WI38 (cell line): Measurements from ENCODE around the gene WDR55.
A peak's percentile ranks its signal among the peaks of the same experiment; 100 is the strongest.
"Not testable (repeated sequence)": the region's sequence is repeated elsewhere in the genome, so short reads cannot be mapped to it uniquely, and the experiment has no call there.

Experiments used
- H3K4me3 ChIP-seq: 2 replicates; pipeline ENCODE4 v1.5.1; 2011; ENCODE audit warnings: low read depth, mild to moderate bottlenecking, control low read depth, low read length
- TF ChIP-seq, protein P1 (sequence below): IDR thresholded peaks from 2 replicates; pipeline ENCODE4 v1.5.1; 2012; ENCODE audit warnings: low read depth, mild to moderate bottlenecking, control low read depth, low read length

The WDR55 gene

DNA sequence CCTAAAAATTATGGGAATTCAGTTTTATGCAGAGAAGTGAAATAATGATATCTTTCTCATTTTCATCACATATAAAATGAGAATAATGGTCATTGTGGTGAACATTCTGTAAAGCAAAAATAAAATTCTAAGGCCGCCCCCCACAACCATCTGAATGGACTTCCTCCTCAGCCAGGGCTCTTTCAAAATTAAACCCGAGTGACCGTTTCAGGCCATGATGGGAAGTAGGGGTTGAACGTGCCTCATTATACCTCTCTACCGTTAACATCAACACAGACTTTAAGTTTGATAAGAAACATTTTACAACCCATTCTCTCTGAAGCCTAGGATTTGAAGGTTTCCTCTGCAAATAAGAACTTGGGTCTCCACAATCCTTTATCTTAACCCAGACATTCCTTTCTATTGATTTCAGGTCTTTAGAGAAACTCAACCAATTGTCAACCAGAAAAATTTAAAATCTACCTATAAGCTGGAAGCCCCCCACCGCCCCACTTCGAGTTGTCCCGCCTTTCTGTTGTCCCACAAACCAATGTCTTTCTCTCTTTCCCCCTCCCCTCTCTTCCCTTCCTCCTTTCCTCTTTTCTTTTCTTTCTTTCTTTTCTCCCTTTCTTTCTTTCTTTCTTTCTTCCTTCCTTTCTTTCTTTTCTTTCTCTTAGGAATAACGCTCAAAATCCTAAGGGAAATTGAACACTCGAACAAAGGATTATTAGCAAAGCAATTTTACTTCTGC lies 27.2 kb upstream of the WDR55 start:
- no peak overlapping the region for H3K4me3 ChIP-seq
- TF ChIP-seq, protein P1, sequence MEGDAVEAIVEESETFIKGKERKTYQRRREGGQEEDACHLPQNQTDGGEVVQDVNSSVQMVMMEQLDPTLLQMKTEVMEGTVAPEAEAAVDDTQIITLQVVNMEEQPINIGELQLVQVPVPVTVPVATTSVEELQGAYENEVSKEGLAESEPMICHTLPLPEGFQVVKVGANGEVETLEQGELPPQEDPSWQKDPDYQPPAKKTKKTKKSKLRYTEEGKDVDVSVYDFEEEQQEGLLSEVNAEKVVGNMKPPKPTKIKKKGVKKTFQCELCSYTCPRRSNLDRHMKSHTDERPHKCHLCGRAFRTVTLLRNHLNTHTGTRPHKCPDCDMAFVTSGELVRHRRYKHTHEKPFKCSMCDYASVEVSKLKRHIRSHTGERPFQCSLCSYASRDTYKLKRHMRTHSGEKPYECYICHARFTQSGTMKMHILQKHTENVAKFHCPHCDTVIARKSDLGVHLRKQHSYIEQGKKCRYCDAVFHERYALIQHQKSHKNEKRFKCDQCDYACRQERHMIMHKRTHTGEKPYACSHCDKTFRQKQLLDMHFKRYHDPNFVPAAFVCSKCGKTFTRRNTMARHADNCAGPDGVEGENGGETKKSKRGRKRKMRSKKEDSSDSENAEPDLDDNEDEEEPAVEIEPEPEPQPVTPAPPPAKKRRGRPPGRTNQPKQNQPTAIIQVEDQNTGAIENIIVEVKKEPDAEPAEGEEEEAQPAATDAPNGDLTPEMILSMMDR = no peak

DNA sequence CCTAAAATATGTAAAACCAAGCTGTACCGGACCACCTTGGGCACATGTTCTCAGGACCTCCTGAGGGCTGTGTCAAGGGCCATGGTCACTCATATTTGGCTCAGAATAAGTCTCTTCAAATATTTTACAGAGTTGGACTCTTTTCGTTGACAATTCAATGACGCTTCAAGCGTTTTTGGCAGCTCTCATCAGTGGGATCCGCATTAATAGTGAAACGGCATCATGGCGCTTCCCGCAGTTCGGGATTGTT lies 25.9 kb upstream of the WDR55 start:
- H3K4me3 ChIP-seq = peak overlapping the region; percentile 81

DNA sequence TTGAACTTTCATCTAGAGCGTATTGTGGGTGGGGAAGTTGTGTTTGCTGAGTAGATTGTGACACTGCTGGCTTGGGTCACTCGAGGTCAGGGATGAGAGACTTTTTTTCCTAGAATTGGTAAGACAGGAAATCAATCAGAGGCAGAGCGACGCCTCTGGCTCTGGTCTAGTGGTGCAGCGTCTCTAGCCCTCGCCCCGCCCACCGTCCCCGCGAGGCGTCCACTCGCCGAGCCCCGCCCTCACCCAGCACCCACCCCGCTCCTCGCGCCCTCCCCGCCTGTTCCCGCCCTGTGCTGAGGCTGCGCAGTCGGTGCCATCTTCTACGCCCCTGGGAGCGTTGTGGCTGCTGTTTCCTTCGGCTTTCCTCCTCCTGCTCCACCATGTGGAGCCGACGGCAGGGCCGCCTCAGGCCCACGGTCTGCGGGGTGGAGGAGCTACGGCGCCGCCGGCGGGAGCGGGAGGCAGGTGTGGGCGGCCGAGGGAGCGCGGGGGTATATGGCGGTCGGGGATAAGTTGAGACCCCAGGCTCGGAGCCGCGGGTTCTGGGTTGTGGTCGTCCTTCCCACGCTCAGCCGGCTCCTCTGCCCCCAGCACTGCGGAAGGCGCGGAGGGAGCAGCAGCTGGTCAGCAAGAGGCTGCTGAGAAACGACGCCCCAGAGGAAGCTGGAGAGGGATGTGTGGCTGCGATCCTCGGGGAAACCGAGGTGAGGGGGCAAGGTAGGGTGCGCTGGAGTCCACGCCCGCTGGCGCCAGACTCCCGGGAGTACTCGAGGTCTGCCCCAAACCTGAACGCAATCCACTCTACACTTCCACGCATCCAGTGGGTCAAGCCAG lies 25.3 kb upstream of the WDR55 start, which contains the start of gene TMCO6:
TMCO6 (plus strand) TSS at position 304 of the 834 bp plus-strand sequence; CDS start at position 381, 77 bp downstream.
- H3K4me3 ChIP-seq = peak within 1 kb of the TSS; percentile 81

DNA sequence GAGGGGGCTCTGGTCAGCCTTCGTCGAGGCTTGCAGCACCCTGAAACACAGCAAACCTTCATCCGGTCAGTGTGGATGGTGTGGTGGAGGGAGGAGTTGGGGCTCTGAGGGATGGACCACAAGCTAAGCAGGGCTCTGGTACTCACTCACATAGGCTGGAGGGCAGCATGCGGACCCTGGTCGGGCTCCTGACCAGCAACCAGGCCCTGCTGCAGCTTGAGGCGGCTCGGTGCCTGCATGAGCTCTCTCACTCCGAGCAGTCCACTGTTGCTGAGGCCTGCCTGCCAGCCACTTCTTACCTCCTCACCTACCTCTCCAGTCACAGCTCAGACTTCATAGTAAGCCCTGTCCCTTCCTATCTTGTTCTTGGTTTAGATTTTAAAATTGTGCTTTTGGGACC lies 23.0 kb upstream of the WDR55 start:
- H3K4me3 ChIP-seq = no peak overlapping the region
- TF ChIP-seq, protein P1 = no peak

More for the DNA sequence above, 25.3 kb upstream of the WDR55 start, which contains the start of gene TMCO6:
- TF ChIP-seq, protein P1 = peak; percentile 40; the same call in 1 of the 2 replicates

DNA sequence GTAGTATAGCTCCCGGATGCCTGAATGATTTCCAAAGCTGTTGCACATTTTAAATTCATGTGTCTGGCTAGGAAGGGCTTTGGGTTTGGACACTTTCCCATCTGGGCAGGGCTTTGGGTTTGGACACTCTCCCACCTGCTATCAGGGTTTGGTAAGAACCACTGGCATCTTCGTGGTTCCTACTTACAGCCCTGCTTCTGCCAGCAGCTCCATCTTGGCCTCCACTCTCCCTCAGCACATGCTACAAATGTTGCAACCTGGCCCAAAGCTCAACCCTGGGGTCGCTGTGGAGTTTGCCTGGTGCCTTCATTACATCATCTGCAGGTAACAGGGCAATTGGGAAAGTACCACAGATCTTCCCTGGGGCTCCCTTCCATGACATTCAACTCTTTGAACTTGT lies 22.0 kb upstream of the WDR55 start:
- TF ChIP-seq, protein P1 = no peak
- H3K4me3 ChIP-seq = no peak overlapping the region

DNA sequence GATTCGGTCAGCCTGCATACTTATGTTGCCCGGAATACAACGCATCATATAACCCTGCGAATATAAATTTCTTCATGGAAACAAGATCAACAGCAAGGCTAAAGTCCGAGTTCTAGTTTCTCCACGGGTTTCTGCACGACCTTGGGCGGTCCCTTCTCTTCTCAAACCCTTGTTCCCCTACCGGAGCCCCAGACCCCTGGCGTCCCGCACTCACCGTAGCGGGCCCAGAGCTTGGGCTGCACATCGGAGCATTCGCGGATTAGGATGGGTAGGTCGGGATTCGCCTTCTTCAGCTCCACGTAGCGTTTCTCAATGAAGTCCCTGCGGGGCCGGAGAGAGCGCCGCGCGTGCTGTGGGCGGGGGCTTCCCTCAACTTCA lies 17.7 kb upstream of the WDR55 start:
- H3K4me3 ChIP-seq = peak overlapping the region; percentile 88
- TF ChIP-seq, protein P1 = no peak

DNA sequence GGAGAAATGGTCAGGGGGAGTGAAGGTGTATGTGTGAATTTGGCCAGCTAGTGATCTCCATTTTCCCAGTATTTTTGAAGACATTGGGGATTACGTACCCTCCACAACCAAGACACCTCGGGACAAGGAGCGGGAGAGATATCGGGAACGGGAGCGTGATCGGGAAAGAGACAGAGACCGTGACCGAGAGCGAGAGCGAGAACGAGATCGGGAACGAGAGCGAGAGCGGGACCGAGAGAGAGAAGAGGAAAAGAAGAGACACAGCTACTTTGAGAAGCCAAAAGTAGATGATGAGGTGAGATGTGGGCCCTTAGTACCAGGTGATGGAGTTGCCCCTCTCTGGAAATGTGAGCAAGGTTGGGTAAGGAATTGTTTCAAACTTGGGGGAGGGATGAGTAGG lies 5.8 kb upstream of the WDR55 start:
- no peak overlapping the region for H3K4me3 ChIP-seq
- TF ChIP-seq, protein P1 = no peak

DNA sequence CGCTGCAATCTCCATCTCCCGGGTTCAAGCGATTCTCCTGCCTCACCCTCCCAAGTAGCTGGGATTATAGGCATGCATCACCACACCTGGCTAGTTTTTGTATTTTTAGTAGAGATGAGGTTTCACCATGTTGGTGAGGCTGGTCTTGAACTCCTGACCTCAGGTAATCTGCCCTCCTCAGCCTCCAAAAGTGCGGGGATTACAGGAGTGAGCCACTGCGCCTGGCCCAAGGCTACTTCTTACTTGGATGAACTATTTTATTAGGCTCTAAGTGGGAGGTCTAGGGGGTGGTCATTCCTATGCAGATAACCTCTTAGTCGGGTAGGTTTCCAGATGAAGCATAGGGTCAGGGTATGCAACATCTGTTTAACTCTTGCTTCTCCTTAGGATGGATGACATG lies 4.3 kb upstream of the WDR55 start:
- not testable (repeated sequence) for H3K4me3 ChIP-seq
